OCI-LY7 (cell line): ENCODE results near the gene CDK11B.

ENCODE experiments used
- CTCF ChIP-seq: fragments of 200-600 bp; sonication (generic); conservative IDR thresholded peaks from 2 replicates; pipeline ENCODE4 v1.5.1; 2014; ENCODE audit warnings: mild to moderate bottlenecking, antibody characterized with exemption, low read length, moderate library complexity, mixed read lengths
- EZH2phosphoT487 ChIP-seq: fragments of 200-600 bp; sonication (generic); IDR thresholded peaks from 2 replicates; pipeline ENCODE4 v1.6.1; 2018; ENCODE audit warnings: low read depth, borderline replicate concordance, mild to moderate bottlenecking, mixed run types, antibody characterized with exemption, low read length, moderate library complexity, mixed read lengths

- no peak for TF ChIP-seq CTCF
- no peak for TF ChIP-seq EZH2phosphoT487
Observed at GRCh38 chr1:1599935-1600860, 58.6 kb downstream of the CDK11B start, which contains the start of gene FNDC10.
